NCI-H510A treated with DMSO at 0.1 percent for 48 hours (cell line): Measurements from ENCODE around the gene FTH1.
"Not testable (repeated sequence)": the region's sequence is repeated elsewhere in the genome, so short reads cannot be mapped to it uniquely, and the experiment has no call there.

Experiments used
- DNase-seq: peaks from one replicate; lab custom pipeline; 2025; lab: John Stamatoyannopoulos, UW

Gene FTH1

GRCh38 chr11:61967116-61967923 is at the start of gene FTH1:
FTH1 (minus strand) TSS chr11:61967634; CDS start chr11:61967425, 209 bp downstream.
- peak; percentile 84 for DNase-seq

DNA sequence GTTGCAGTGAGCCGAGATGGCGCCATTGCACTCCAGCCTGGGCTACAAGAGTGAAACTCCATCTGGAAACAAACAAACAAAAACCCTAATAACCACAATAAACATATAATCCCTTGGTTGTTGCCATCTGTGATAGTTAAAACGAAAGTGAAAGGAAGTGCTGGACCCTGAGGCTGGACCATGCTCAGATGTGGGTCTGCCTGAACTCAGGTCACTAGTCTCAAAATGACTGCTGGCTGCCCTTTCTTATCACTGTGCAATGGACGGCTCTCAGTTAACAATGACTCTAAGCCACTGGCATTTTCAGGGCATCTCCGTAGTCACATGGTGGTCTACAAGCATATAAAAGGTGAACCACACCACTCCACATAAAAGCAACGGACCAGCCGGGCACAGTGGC is 48.2 kb upstream of the FTH1 start:
- DNase-seq = no peak

GRCh38 chr11:62013537-62014476 is 46.4 kb upstream of the FTH1 start:
- DNase-seq = no peak

GRCh38 chr11:62012832-62013461 is 45.5 kb upstream of the FTH1 start:
- DNase-seq = no peak

GRCh38 chr11:62012451-62012831 is 45.0 kb upstream of the FTH1 start:
- DNase-seq = no peak

- DNase-seq = no peak
These were observed 44.4 kb upstream of the FTH1 start for GRCh38 chr11:62011881-62012280.

GRCh38 chr11:62010935-62011528 is 43.6 kb upstream of the FTH1 start:
- no peak for DNase-seq

- DNase-seq = no peak
These were observed 40.8 kb upstream of the FTH1 start for GRCh38 chr11:62008193-62008592.

DNA sequence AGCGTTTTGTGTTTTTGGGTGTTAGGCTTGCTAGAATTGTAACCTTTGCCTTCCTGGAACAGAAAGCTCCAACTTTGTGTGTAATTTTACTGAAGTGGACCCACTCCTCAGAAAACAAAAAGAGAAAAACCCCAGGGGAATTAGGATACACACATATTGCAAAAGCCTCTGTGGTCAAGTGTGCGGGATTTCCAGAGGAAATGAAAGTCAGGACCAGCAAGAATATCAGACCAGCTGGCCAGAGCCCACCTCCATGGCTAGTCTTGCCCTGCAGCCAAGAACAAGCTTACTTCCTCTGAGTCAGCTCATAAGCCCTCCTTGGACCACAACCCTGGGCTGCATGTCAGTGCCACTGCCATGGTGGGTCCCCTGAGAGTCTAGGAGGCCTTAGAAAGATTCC is 37.0 kb upstream of the FTH1 start:
- DNase-seq = no peak

GRCh38 chr11:62002283-62002682 is 34.8 kb upstream of the FTH1 start:
- DNase-seq = not testable (repeated sequence)

- no peak for DNase-seq
These were observed 34.2 kb upstream of the FTH1 start for GRCh38 chr11:62001450-62002191.

GRCh38 chr11:62000539-62001446 is 33.4 kb upstream of the FTH1 start:
- no peak for DNase-seq

- DNase-seq = no peak
These were observed 31.9 kb upstream of the FTH1 start for GRCh38 chr11:61999141-61999975.

GRCh38 chr11:61996933-61997332 is 29.5 kb upstream of the FTH1 start:
- DNase-seq = no peak

- no peak for DNase-seq
These were observed 27.5 kb upstream of the FTH1 start for GRCh38 chr11:61994981-61995380.

DNA sequence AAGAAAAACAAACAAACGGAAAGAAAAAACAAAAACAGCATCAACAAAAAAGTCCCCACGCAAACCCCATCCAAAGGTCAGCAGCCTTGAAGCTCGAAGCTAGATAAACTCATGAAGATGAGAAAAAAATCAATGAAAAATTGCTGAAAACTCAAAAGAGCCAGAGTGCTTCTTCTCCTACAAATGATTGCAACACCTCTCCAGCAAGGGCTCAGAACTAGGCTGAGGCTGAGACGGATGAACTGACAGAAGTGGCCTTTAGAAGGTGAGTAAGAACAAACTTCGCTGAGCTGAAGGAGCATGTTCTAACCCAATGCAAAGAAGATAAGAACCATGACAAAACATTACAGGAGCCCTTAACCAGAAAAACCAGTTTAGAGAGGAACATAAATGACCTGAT is 18.4 kb upstream of the FTH1 start:
- no peak for DNase-seq

DNA sequence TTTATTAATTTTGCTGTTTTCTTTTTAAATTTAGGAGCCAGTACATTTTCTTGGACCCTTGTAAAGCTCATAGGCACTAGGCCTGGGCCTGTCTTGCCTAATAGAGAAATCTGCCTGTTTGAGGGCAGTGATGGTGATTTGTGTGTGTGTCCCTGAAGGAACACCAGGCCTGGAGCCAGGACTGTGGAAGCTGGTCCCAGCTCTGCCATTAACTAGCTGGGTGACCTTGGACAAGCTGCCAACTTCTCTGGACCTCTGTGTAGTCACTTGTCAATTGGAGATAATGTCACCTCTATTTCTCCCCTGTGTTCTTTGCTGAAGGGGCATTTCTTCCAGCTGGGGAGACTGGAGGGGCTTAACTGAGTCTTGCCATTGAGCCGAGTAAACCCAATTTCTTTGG is 16.0 kb upstream of the FTH1 start:
- no peak for DNase-seq

DNA sequence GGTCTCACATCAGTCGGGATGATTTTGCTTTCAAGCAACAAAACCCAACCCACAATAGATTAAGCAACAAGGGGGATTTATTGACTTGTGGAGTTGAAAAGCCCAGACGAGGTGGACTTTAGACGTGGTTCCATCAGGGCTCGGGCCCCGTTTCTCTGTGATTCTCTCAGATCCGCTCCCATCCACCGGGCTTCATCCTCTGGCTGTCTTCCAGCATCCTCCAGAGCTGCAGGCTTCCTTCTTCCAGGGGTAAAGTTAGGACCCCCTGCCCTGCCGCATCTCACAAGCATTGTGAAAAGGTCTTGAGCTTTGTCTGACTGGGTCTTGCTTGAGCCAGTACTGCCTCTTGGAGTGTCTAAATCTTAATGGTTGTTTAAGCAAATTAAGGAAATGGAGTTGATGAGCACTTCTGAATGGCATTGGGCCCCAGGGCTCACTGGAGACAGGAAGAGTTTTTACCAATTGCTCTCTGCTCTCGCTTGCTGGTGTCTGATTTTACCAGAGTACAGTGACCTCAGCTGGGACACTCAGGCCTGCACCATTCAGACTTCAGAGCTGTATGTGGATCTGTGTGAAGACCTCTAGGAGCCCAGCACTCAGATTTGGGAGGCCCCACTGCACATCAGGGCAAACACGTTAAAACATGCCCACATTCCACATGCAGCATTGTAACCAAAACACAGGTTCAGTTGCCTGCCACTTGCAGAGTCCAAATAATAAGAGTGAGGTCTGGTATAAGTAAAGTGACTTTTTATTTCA is 13.5 kb upstream of the FTH1 start:
- DNase-seq = no peak
